HCT116 (cell line): ENCODE results near the gene ASPA.

Experiments used
- CTCF ChIP-seq, 3 experiments: fragments of 200-600 bp in 1 of 3; sonication (generic) in 1 of 3; IDR thresholded peaks in 2 of 3; conservative IDR thresholded peaks in 1 of 3; 2 replicates each; pipeline ENCODE4 v1.5.1; 2012 to 2017; ENCODE audit warnings: low read depth in 2 of 3, low read length in 2 of 3, antibody characterized with exemption in 1 of 3, borderline replicate concordance in 1 of 3, control low read depth in 1 of 3, mild to moderate bottlenecking in 1 of 3, mixed read lengths in 1 of 3, mixed run types in 1 of 3, moderate library complexity in 1 of 3; ENCODE audit not compliant: insufficient read depth in 1 of 3
- EGR1 ChIP-seq: IDR thresholded peaks from 2 replicates; pipeline ENCODE4 v1.6.1; 2012; ENCODE audit warnings: low read depth
- ELF1 ChIP-seq: IDR thresholded peaks from 2 replicates; pipeline ENCODE4 v1.6.1; 2012; ENCODE audit warnings: low read depth, borderline replicate concordance
- EZH2 ChIP-seq: fragments of 200-600 bp; sonication (generic); IDR thresholded peaks from 2 replicates; pipeline ENCODE4 v1.6.1; 2017; ENCODE audit warnings: antibody characterized with exemption, mixed run types
- MAX ChIP-seq: IDR thresholded peaks from 2 replicates; pipeline ENCODE4 v1.6.1; 2012
- RAD21 ChIP-seq: IDR thresholded peaks from 2 replicates; pipeline ENCODE4 v1.6.1; 2012; ENCODE audit warnings: low read depth, mild to moderate bottlenecking
- SP1 ChIP-seq: IDR thresholded peaks from 2 replicates; pipeline ENCODE4 v1.6.1; 2012; ENCODE audit warnings: low read depth
- TCF7L2 ChIP-seq: IDR thresholded peaks from 2 replicates; pipeline ENCODE4 v1.7.0; 2011; ENCODE audit warnings: borderline replicate concordance, inconsistent platforms; ENCODE audit not compliant: insufficient read depth, insufficient read length; ENCODE audit errors: extremely low read depth
- YY1 ChIP-seq: IDR thresholded peaks from 2 replicates; pipeline ENCODE4 v1.6.1; 2011; ENCODE audit warnings: low read length, low read depth, moderate library complexity, mild to moderate bottlenecking; ENCODE audit not compliant: insufficient replicate concordance; ENCODE audit errors: extremely low read depth
- ZNF274 ChIP-seq: fragments of 200-500 bp; sonication (Bioruptor generic); IDR thresholded peaks from 2 replicates; pipeline ENCODE4 v1.6.1; 2014; ENCODE audit warnings: mild to moderate bottlenecking, low read depth, low read length, inconsistent platforms
- TF ChIP-seq, protein P1 (sequence below): IDR thresholded peaks from 2 replicates; pipeline ENCODE4 v1.6.1; 2012

- no peak for TF ChIP-seq MAX
- no peak for TF ChIP-seq CTCF (IDR thresholded peaks at IDR 0.05 in 2 of 3, conservative IDR thresholded peaks at IDR 0.05 in 1 of 3; ENCODE audit: borderline replicate concordance in 1 of 3, insufficient read depth in 1 of 3, low read depth in 2 of 3, low read length in 2 of 3)
- no peak for TF ChIP-seq YY1
- no peak for TF ChIP-seq RAD21
- TF ChIP-seq ELF1, result no peak
- TF ChIP-seq TCF7L2, result no peak
- TF ChIP-seq, protein P1, sequence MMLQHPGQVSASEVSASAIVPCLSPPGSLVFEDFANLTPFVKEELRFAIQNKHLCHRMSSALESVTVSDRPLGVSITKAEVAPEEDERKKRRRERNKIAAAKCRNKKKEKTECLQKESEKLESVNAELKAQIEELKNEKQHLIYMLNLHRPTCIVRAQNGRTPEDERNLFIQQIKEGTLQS, result no peak
- no peak for TF ChIP-seq SP1
- no peak for TF ChIP-seq EZH2
- TF ChIP-seq EGR1, result no peak
- TF ChIP-seq ZNF274, result no peak
Observed at GRCh38 chr17:3438368-3438767, 37.4 kb upstream of the ASPA start.
